ENCODE data around the gene MTARC2. TPM values are rescaled to one million over a fixed set of nuclear protein-coding genes. Genes with fewer than 3 reads are reported as not detected.

Gene MTARC2
- total RNA-seq, 1 experiment from 2014 or later, result 1.1 TPM

- DNase-seq (ENCODE audit: low read depth), result no peak
Observed at GRCh38 chr1:220768126-220768601, 20.0 kb downstream of the MTARC2 start.

GRCh38 chr1:220769205-220769604, 21.1 kb downstream of the MTARC2 start:
- no peak for DNase-seq (ENCODE audit: low read depth)

DNA sequence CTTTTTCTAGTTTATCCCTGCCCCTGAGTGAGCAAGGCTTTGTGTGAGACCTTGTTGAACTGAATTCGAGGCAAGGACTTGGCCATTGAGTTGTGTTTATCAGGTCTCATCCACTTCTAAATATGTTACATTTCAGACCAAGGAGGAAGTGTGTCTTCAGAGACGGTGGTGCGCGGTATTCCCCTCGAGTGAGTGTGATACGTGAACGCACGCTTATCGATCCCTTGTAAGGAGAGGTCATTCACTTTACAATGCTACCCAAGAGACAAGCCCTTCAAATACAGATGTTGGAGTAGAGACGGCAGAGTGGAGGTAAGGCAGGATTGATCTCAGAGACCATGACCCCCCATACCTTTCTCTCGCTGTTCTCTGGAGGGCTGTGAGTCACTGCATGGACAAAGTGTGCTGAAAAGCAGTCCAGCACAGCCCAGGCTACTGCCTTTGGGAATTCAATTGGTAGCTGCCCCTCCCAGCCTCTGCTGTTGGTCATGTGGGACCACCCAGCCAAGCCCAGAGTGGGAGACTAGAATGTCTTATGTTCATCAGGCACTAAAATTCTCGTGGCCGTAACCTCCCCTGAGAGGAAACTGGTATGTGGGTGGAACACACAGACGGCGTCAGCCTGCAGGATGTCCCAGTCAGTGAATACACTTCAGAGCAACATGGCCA, 22.3 kb downstream of the MTARC2 start:
- no peak for DNase-seq (ENCODE audit: low read depth)

GRCh38 chr1:220772846-220773245, 24.7 kb downstream of the MTARC2 start:
- DNase-seq (ENCODE audit: low read depth), result no peak

DNA sequence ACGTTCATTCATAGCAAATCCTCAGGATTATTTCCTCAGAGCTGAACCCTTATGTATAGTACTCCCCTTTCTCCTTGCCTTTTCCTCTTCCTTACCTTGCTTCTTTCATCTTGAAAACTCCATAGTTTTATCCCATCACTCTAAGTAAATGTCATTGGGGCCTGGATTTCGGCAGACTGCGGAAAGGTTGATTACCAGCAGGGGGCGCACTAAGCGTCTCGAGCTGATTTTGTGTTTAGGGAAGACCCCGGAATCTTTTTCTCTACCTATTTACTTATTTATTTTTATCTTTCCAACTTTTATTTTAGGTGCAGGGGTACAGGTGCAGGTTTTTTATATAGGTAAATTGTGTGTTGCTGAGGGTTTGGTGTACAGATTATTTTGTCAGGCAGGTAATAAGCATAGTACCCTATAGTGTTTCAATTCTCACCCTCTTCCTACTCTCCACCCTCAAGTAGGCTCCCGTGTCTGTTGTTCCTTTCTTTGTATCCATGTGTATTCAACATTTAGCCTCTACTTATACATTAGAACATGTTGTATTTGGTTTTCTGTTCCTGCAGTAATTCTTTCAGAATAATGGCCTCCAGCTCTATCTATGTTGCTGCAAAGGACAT, 27.2 kb downstream of the MTARC2 start:
- no peak for DNase-seq (ENCODE audit: low read depth)

GRCh38 chr1:220776254-220776653, 28.1 kb downstream of the MTARC2 start:
- no peak for DNase-seq (ENCODE audit: low read depth)

- peak; percentile 60 for DNase-seq (ENCODE audit: low read depth)
Observed at GRCh38 chr1:220776720-220777326, 28.7 kb downstream of the MTARC2 start.

- no peak for DNase-seq (ENCODE audit: low read depth)
Observed at GRCh38 chr1:220783453-220783852, 35.3 kb downstream of the MTARC2 start.

- DNase-seq (ENCODE audit: low read depth), result no peak
Observed at GRCh38 chr1:220784751-220785150, 36.6 kb downstream of the MTARC2 start.

DNA sequence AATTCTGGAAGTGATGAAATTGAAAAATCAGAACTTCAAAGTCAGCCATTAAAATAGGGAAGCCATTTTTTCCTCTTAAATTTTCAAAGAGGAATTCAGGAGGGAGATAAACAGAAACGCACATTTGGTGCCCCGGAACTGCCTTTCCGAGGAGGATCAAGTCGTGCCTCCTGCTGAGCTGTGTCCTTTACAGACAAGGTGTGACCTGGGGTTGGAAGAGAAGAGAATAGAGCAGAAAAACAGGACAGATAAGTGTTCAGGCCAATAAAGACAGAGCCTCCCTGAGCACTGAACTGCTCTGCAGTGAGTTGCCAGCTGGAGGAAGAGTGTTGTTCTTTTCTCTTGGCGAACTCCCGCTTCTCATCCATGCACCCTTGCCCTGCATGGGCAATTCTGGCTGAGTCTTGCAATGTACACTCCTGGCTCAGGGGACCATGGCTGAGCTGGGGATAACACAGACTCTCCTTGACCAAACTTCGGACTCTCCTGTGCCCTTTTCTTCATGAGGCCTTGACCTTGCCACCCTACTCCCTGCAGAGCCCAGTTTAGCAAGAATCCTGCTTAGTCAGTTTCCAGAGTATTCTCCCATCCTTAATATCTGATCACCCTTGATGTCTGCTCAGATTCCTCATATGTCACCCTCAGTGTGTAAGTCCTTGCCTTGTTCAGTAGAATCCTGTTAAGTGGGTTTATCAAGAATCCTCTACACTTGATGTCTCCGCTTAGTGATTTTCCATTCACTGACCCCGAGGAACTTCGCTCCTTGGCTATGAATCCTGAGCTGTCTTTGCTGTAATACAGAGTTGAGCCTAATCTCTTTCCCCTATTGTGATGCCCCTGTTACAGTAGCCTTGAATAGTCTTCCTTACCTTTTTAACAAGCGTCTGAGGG, 37.3 kb downstream of the MTARC2 start:
- no peak for DNase-seq (ENCODE audit: low read depth)

DNA sequence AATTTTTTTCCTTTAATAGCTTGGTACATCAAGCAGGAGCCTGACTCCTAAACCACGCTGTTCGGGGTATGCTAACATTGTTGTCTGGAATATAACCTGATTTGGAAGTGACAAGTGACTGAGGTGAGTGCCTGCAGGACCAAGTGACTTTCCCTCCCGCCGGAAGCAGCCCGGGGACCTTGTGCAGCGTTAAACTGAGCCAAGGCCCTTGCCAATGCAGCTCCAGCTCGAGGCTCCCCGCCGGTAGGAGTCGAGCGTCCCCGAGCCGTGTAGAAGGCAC, 37.9 kb downstream of the MTARC2 start:
- no peak for DNase-seq (ENCODE audit: low read depth)

GRCh38 chr1:220786337-220787068, 38.4 kb downstream of the MTARC2 start, which contains the start of gene MTARC1:
Gene MTARC1 (plus strand): TSS chr1:220786913. CDS start chr1:220786945, 32 bp downstream.
- peak; percentile 55 for DNase-seq (ENCODE audit: low read depth)

DNA sequence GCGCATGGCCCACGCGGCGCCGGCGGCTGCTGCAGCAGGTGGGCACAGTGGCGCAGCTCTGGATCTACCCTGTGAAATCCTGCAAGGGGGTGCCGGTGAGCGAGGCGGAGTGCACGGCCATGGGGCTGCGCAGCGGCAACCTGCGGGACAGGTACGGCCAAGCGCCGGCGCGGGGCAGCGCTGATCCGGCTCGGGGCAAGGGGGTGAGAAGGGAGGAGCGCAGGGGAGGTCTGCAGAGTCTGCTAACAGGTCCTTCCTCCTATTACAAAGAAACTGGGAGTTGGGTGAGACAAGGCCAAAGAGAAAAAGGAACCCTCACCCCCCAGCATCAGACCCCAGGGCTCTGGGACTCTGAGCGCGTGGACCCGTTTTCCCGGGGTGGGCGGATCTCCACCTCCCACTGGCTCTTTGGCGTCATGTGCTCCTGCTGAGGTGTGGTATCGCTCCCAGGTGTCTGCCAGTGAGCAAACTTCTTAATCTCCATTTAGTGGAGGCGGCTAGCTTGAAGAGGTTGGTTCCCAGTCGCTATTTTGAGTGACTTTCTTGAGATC, 39.0 kb downstream of the MTARC2 start:
- no peak for DNase-seq (ENCODE audit: low read depth)

GRCh38 chr1:220788900-220789299, 40.8 kb downstream of the MTARC2 start:
- no peak for DNase-seq (ENCODE audit: low read depth)

GRCh38 chr1:220789532-220790147, 41.5 kb downstream of the MTARC2 start:
- DNase-seq (ENCODE audit: low read depth), result no peak

DNA sequence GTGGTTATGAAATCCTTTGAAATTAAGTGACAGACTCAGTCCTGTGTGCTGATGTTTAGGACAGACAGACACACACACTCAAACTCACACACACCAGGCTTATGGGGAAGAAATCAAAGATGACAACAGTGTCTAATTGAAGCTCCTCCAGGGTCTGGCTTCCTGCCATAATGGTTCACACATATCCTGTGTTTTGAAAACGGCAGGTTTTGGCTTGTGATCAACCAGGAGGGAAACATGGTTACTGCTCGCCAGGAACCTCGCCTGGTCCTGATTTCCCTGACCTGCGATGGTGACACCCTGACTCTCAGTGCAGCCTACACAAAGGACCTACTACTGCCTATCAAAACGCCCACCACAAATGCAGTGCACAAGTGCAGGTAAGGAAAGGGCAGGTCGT, 43.2 kb downstream of the MTARC2 start:
- DNase-seq (ENCODE audit: low read depth), result peak; percentile 49

DNA sequence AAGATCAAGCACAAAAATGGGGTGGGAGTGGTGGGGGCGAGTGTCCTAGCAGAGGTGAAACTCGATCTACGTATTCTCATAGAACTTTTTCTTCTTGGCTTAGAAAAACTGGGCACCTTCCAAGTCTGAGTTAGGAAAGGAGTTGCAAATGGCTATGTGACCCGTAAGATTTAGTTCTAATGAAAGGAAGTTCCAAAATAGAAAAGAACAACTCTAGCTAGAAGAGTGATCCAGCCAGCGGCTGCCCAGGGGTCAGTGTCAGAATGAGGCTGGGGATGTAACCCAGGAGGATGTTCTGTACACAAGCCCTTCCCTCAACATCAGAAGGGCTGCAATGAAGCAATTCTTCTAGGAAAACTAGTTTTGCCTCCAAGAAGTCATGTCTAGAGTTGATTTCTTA, 43.8 kb downstream of the MTARC2 start:
- DNase-seq (ENCODE audit: low read depth), result no peak

GRCh38 chr1:220796530-220796929, 48.4 kb downstream of the MTARC2 start:
- DNase-seq (ENCODE audit: low read depth), result no peak

DNA sequence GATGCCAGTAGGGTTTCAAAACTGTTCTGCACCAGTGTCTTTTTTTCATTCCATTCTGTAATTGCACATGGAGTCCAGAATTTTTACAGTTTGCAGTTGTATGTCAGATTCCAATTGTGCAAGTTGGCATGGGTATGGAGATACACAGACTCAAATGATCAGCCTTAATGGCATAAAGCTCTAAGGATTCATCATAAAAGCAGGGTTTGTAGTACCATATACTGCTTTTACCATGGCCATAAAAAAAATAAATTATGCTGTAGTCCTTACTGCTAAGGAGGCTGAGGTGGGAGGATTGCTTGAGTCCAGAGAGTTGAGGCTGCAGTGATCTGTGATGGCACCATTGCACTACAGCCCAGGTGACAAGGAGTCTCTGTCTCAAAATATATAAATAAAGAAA, 48.9 kb downstream of the MTARC2 start:
- no peak for DNase-seq (ENCODE audit: low read depth)

DNA sequence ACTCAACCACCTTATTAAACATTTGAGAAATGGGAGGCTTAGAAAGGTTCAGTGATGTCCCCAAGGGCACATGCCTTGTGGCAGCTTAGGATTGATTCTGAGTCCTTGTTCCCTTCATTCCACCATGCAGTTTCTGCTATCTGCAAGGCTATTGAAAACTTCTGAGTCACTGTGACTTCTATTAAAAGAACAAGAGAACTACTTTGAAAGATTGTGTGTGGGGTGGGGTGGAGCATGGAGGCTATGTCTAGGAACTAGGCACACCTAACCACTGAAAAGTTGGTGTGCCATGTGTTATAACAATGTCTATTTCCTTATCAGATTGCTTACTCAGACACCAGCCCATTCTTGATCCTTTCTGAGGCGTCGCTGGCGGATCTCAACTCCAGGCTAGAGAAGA, 49.4 kb downstream of the MTARC2 start:
- peak; percentile 44 for DNase-seq (ENCODE audit: low read depth)

GRCh38 chr1:220798338-220798737, 50.2 kb downstream of the MTARC2 start:
- peak; percentile 84 for DNase-seq (ENCODE audit: low read depth)

Data from M059J (cell line).